ENCODE measurements around the gene HOXA6.
A peak's percentile ranks its signal among the peaks of the same experiment; 100 is the strongest.

HOXA6 gene

GRCh38 chr7:27152816-27153442 is 5.4 kb upstream of the HOXA6 start:
- Mint-ChIP-seq H3K36me3 (ENCODE audit: low read depth) (peaks cover 69% of the 10 kb centered on the region), H3K27ac (peak overlapping the region; percentile 100), H3K4me1 (peaks cover 28% of the 10 kb centered on the region), H3K9me3 (peaks cover 4% of the 10 kb centered on the region), H3K4me3 (peak overlapping the region; percentile 97), H3K27me3 (ENCODE audit: low read depth, poor library complexity) (peaks cover 8% of the 10 kb centered on the region)
- no peak for DNase-seq
- TF ChIP-seq, protein P1, sequence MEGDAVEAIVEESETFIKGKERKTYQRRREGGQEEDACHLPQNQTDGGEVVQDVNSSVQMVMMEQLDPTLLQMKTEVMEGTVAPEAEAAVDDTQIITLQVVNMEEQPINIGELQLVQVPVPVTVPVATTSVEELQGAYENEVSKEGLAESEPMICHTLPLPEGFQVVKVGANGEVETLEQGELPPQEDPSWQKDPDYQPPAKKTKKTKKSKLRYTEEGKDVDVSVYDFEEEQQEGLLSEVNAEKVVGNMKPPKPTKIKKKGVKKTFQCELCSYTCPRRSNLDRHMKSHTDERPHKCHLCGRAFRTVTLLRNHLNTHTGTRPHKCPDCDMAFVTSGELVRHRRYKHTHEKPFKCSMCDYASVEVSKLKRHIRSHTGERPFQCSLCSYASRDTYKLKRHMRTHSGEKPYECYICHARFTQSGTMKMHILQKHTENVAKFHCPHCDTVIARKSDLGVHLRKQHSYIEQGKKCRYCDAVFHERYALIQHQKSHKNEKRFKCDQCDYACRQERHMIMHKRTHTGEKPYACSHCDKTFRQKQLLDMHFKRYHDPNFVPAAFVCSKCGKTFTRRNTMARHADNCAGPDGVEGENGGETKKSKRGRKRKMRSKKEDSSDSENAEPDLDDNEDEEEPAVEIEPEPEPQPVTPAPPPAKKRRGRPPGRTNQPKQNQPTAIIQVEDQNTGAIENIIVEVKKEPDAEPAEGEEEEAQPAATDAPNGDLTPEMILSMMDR (IDR thresholded peaks at IDR 0.05) = no peak

- TF ChIP-seq, protein P1 (IDR thresholded peaks at IDR 0.05) = no peak
- peaks cover 4% of the 10 kb centered on the region for H3K9me3 Mint-ChIP-seq
- DNase-seq = peak; percentile 69
- peak within 1 kb of the TSS; percentile 100 for H3K27ac Mint-ChIP-seq
- H3K4me1 Mint-ChIP-seq = peaks cover 24% of the 10 kb centered on the region
- H3K4me3 Mint-ChIP-seq = peak within 1 kb of the TSS; percentile 97
- peaks cover 8% of the 10 kb centered on the region for H3K27me3 Mint-ChIP-seq (ENCODE audit: low read depth, poor library complexity)
- peaks cover 74% of the 10 kb centered on the region for H3K36me3 Mint-ChIP-seq (ENCODE audit: low read depth)
Measured at GRCh38 chr7:27151931-27152815, 4.6 kb upstream of the HOXA6 start, which contains the start of gene HOXA3. Gene HOXA3, minus strand, starts transcription at chr7:27152583. Its CDS starts 41,943 bp downstream, at chr7:27110640.

DNA sequence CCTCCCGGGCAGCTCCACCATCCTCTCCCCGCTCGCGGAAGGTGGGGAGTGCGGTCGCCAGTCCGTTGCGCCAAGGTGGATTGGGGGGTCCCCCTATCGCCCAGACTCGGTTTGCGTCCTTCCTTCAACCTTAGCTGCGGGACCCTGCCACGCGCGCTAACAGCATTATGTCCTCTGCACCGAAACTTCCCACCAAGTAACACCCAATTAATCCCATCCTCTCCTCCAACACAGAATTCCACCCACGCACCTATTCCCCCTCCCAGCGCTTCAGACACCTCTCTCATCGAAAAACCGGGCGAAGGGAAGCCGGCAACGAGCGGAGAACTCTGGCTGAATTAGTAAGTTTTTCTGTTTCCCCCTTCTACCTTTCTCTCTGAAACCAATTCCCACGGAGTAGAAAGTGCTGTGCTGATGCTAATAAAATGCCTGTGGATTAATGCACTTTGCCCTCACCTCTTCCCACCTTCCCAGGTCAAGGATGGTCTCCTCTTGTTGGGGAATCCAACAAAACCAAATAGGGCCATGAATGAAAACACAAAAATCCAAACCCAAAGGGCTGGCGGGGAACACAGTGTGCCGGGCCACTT is 3.9 kb upstream of the HOXA6 start:
- Mint-ChIP-seq H3K4me3 (peak overlapping the region; percentile 97), H3K9me3 (peaks cover 4% of the 10 kb centered on the region), H3K27ac (peak overlapping the region; percentile 100), H3K36me3 (ENCODE audit: low read depth) (peaks cover 81% of the 10 kb centered on the region), H3K27me3 (ENCODE audit: low read depth, poor library complexity) (peaks cover 9% of the 10 kb centered on the region), H3K4me1 (peaks cover 32% of the 10 kb centered on the region)
- DNase-seq = peak; percentile 35
- TF ChIP-seq, protein P1 (IDR thresholded peaks at IDR 0.05) = no peak

DNA sequence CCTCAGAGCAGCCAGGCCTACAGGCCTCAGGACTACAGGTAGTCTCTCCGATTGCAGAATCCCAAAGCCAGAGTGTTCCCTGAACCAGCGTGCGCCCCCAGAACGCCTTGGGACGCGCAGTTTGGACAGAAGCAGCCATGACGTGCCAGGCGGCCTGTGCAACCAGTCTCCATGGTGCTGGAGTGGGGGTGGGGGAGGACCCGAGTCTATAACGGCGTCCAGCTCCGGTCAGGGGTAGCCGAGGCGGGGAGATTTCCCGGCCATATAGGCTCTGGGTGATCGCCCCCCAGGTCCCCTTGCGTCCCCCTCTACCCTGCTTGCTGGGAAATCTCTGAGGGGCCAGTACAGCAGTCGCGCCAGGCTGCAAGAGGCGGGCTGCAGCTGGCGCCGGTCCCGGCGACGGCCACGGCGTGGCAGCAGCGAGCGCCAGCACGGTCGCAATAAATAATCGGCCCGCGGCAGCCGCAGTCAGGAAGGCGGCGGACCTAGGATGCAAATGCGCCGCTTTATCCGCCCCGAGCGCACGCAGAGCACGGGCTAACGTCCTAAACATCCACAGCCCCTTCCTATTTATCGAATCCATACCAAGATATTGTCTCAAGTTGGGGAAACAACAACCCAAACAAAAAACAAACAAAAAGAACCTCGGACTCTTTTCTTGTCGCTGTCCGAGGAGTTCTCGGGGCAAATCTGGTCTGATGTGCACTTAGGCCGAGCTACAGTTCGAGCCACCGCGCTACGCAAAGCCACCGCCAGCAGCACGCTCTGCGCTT is 3.2 kb upstream of the HOXA6 start:
- H3K27ac Mint-ChIP-seq = peak overlapping the region; percentile 100
- peaks cover 4% of the 10 kb centered on the region for H3K9me3 Mint-ChIP-seq
- peaks cover 88% of the 10 kb centered on the region for H3K36me3 Mint-ChIP-seq (ENCODE audit: low read depth)
- H3K4me1 Mint-ChIP-seq = peaks cover 39% of the 10 kb centered on the region
- peak; percentile 82 for DNase-seq
- H3K27me3 Mint-ChIP-seq (ENCODE audit: low read depth, poor library complexity) = peaks cover 15% of the 10 kb centered on the region
- TF ChIP-seq, protein P1 (IDR thresholded peaks at IDR 0.05) = peak; percentile 79
- H3K4me3 Mint-ChIP-seq = peak overlapping the region; percentile 97

DNA sequence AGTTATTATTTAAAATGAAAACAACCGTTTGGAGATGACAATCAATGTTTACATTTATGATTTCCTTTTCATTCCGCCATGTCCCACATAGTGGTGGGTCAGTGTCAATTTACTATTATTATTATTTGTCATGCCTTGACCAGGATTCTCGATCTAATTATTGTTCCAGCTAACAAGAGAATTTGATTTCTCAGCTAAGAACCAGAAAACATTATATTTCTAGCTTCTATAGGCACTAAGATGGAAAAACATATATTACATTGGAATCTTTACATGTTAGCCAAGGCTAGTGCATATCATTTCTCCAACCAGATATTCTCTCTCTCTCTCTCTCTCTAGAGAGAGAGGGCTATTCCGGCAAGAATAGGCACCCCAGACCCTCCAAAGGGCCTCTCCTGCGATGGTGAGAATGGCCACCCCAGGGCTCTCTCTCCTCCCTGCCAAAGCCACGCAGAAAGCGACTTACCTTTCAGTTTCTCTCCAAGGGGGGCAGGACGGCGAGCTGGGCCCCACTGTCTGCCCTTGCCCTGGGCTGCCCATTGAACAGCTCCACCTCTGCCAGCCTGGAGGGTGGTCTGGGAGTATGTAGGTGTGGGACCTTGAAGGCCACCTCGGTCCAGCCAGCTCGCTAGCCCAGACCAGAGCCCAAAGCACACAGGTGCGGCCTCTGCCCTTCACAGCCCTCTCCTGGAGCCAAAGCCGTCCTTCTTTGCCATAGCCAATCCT is 2.4 kb upstream of the HOXA6 start:
- H3K4me1 Mint-ChIP-seq = peaks cover 45% of the 10 kb centered on the region
- TF ChIP-seq, protein P1 (IDR thresholded peaks at IDR 0.05) = no peak
- peak; percentile 23 for DNase-seq
- peak overlapping the region; percentile 97 for H3K4me3 Mint-ChIP-seq
- peak overlapping the region; percentile 100 for H3K27ac Mint-ChIP-seq
- peaks cover 4% of the 10 kb centered on the region for H3K9me3 Mint-ChIP-seq
- peaks cover 94% of the 10 kb centered on the region for H3K36me3 Mint-ChIP-seq (ENCODE audit: low read depth)
- H3K27me3 Mint-ChIP-seq (ENCODE audit: low read depth, poor library complexity) = peaks cover 15% of the 10 kb centered on the region

All from nephron progenitor cell (in vitro differentiated cells).